Right lobe of liver (tissue), 4 donors: ENCODE results near the gene ADAMTSL2.

Experiments used
- CTCF ChIP-seq, 4 donors: fragments of 200-600 bp in 3 of 4; fragments of 450-650 bp in 1 of 4; IDR thresholded peaks; one replicate each; pipeline versions ENCODE4 v1.5.1 to v1.8.0; 2016 to 2022; ENCODE audit warnings: antibody characterized with exemption in 4 of 4, mild to moderate bottlenecking in 2 of 4
- POLR2A ChIP-seq: fragments of 450-650 bp; IDR thresholded peaks from one replicate; pipeline ENCODE4 v1.6.1; 2017; ENCODE audit warnings: antibody characterized with exemption, mild to moderate bottlenecking
- donor health status: DM: no; HTN: no; CAD: no.
- donor health status: DM: no; HTN: no; CAD: no.
- donor health status: DM: no; HTN: yes; CAD: no.

GRCh38 chr9:133573791-133574515, 39.4 kb downstream of the ADAMTSL2 start:
- no peak for TF ChIP-seq CTCF (IDR thresholded peaks at IDR 0.05)
- TF ChIP-seq POLR2A, result no peak
